K562 (cell line): Measurements from ENCODE around the gene APC. TPM values are rescaled to one million over a fixed set of nuclear protein-coding genes. Genes with fewer than 3 reads are reported as not detected.

ENCODE experiments used
- ARNT ChIP-seq, 2 experiments: fragments of 450-650 bp; IDR thresholded peaks; 2 replicates each; pipeline ENCODE4 v1.6.1; 2016; ENCODE audit warnings: mild to moderate bottlenecking in 1 of 2
- GTF2E2 ChIP-seq: fragments of 200-800 bp; sonication (Bioruptor generic); IDR thresholded peaks from 2 replicates; pipeline ENCODE4 v1.6.1; 2016; ENCODE audit warnings: missing genetic modification characterization, missing compliant biosample characterization
- HDAC2 ChIP-seq: fragments of 450-650 bp; IDR thresholded peaks from 2 replicates; pipeline ENCODE4 v1.6.1; 2016; ENCODE audit warnings: mild to moderate bottlenecking
- HDAC6 ChIP-seq: IDR thresholded peaks from 2 replicates; pipeline ENCODE4 v1.6.1; 2012; ENCODE audit warnings: low read depth, mild to moderate bottlenecking, control low read depth, inconsistent platforms, low read length, moderate library complexity
- HNRNPH1 ChIP-seq: fragments of 200-400 bp; formaldehyde crosslinking; optimal IDR thresholded peaks from 2 replicates; pipeline ENCODE3; 2017; ENCODE audit warnings: low read depth, mild to moderate bottlenecking, low read length, moderate library complexity
- HNRNPL ChIP-seq: fragments of 200-400 bp; formaldehyde crosslinking; IDR thresholded peaks from 2 replicates; pipeline ENCODE4 v1.6.1; 2017; ENCODE audit warnings: low read depth, mild to moderate bottlenecking, low read length
- PHB ChIP-seq: fragments of 250-450 bp; sonication (Bioruptor Pico); IDR thresholded peaks from 2 replicates; pipeline ENCODE4 v1.5.0; 2021
- PURB ChIP-seq: sonication (generic); formaldehyde crosslinking; IDR thresholded peaks from 2 replicates; pipeline ENCODE4 v1.9.0; 2021; ENCODE audit warnings: low read depth, mild to moderate bottlenecking, missing genetic modification reagents
- THRAP3 ChIP-seq: fragments of 450-650 bp; IDR thresholded peaks from 2 replicates; pipeline ENCODE4 v1.6.1; 2016; ENCODE audit warnings: mild to moderate bottlenecking, inconsistent platforms, borderline replicate concordance
- ZNF134 ChIP-seq: fragments of 250-450 bp; sonication (Bioruptor Pico); conservative IDR thresholded peaks from 2 replicates; pipeline ENCODE4 v1.4.0; 2020
- ZNF408 ChIP-seq: fragments of 250-450 bp; sonication (Bioruptor Pico); IDR thresholded peaks from 2 replicates; pipeline ENCODE4 v1.4.0; 2020; ENCODE audit warnings: low read depth, mild to moderate bottlenecking, moderate library complexity
- polyA plus RNA-seq, 8 experiments: library from polyadenylated mRNA; depleted of rRNA in 4 of 8; stranded (reverse) in 5 of 8; unstranded in 3 of 8; fragments of >200 nt; fragmentation: Nextera tagmentation in 2 of 8; fragmentation: Illumina TruSeq in 1 of 8; extraction: Ambion mirVana in 2 of 8; extraction: Trizol in 1 of 8; gene quantifications; 2 replicates each; pipeline versions ENCODE4 v1.2.1 to v1.2.3, GENCODE V29; 2011 to 2014; ENCODE audit warnings: inconsistent platforms in 1 of 8, missing spikeins in 1 of 8
- total RNA-seq, 7 experiments: library from RNA; depleted of rRNA in 6 of 7; stranded (reverse); fragments of >200 nt in 6 of 7; fragmentation: Illumina TruSeq in 2 of 7; extraction: Trizol in 2 of 7; gene quantifications; 2 replicates each; pipeline versions ENCODE4 v1.2.1 to v1.2.3, GENCODE V29; 2011 to 2021; ENCODE audit warnings: low replicate concordance in 1 of 7
- TF ChIP-seq, protein P1 (sequence below), 3 experiments: fragments of 200-800 bp in 1 of 3; fragments of 250-450 bp in 1 of 3; fragments of 450-650 bp in 1 of 3; sonication (Bioruptor Pico) in 1 of 3; sonication (Bioruptor generic) in 1 of 3; formaldehyde crosslinking in 1 of 3; IDR thresholded peaks; 2 replicates each; pipeline versions ENCODE4 v1.6.1 to v1.8.0; 2016 to 2022; ENCODE audit warnings: mild to moderate bottlenecking in 2 of 3, missing genetic modification characterization in 2 of 3, missing compliant biosample characterization in 1 of 3, moderate library complexity in 1 of 3
- TF ChIP-seq, protein P2 (sequence below), 2 experiments: fragments of 450-650 bp in 1 of 2; sonication (generic) in 1 of 2; formaldehyde crosslinking in 1 of 2; IDR thresholded peaks; 2 replicates each; pipeline versions ENCODE4 v1.7.1 to v1.9.0; 2016 to 2022; ENCODE audit warnings: inconsistent platforms in 1 of 2, mild to moderate bottlenecking in 1 of 2, missing genetic modification reagents in 1 of 2

APC gene
- total and polyA plus RNA-seq, 9 of the 15 experiments (the other 6 are each of a cell fraction or from before 2014, with no cell fraction given) = 5.7 to 29.5 (median 15.4) TPM

DNA sequence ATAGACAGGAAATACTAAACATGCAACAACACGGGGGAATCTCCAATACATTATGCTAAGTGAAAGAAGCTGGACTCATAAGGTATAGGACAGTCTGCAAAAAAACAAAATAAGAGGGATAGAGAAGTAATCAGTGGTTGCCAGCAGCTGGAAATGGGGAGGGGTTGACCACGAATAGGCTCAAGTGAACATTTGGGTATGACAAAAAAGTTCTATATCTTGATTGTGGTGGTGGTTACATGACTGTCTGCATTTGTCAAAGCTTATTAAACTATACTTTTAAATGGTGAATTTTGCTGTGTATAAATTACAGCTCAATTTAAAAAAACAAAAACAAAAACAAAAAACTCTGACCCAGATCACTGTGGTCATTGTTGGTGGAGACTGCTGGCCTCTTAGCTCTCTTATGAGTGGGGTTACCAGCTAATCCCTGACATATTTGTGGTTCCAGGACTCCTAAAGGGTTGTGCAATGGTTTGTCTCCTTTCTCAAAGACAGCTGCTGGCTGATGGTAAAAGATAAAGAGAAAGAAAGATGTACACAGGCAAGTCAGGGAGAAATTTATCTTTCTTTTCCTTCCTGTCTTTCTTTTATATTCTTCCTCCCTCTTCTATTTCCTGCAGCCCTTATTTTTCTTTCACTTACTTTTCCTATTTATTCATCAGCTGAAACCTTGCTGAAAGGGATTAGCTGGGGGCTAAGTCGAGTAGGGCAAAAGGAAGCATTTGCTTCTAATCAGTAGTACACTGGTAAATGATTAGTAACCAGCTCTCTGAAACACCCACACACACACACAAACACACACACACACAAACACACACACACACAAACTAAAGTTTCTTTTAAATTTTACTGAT, 42.6 kb upstream of the APC start (continued):
- TF ChIP-seq HNRNPL (no peak), ZNF134 (CRISPR knock-in tag) (no peak), ARNT (IDR thresholded peaks at IDR 0.05) (0 out of 4 replicates have a peak, but pooled peaks of 1 of the 2 experiments have one; percentile 44), ZNF408 (CRISPR knock-in tag) (no peak), HNRNPH1 (no peak), GTF2E2 (tag) (0 out of 2 replicates have a peak, but pooled peaks have one; percentile 42), PURB (CRISPR knock-in tag) (no peak), PHB (CRISPR knock-in tag) (no peak), HDAC2 (0 out of 2 replicates have a peak, but pooled peaks have one; percentile 24), THRAP3 (no peak), HDAC6 (no peak)
- TF ChIP-seq, protein P1, sequence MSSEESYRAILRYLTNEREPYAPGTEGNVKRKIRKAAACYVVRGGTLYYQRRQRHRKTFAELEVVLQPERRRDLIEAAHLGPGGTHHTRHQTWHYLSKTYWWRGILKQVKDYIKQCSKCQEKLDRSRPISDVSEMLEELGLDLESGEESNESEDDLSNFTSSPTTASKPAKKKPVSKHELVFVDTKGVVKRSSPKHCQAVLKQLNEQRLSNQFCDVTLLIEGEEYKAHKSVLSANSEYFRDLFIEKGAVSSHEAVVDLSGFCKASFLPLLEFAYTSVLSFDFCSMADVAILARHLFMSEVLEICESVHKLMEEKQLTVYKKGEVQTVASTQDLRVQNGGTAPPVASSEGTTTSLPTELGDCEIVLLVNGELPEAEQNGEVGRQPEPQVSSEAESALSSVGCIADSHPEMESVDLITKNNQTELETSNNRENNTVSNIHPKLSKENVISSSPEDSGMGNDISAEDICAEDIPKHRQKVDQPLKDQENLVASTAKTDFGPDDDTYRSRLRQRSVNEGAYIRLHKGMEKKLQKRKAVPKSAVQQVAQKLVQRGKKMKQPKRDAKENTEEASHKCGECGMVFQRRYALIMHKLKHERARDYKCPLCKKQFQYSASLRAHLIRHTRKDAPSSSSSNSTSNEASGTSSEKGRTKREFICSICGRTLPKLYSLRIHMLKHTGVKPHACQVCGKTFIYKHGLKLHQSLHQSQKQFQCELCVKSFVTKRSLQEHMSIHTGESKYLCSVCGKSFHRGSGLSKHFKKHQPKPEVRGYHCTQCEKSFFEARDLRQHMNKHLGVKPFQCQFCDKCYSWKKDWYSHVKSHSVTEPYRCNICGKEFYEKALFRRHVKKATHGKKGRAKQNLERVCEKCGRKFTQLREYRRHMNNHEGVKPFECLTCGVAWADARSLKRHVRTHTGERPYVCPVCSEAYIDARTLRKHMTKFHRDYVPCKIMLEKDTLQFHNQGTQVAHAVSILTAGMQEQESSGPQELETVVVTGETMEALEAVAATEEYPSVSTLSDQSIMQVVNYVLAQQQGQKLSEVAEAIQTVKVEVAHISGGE (CRISPR knock-in tag; IDR thresholded peaks at IDR 0.05) = peak in 1 of 3 experiments; percentile 52; a peak in 2 of 6 replicates
- TF ChIP-seq, protein P2, sequence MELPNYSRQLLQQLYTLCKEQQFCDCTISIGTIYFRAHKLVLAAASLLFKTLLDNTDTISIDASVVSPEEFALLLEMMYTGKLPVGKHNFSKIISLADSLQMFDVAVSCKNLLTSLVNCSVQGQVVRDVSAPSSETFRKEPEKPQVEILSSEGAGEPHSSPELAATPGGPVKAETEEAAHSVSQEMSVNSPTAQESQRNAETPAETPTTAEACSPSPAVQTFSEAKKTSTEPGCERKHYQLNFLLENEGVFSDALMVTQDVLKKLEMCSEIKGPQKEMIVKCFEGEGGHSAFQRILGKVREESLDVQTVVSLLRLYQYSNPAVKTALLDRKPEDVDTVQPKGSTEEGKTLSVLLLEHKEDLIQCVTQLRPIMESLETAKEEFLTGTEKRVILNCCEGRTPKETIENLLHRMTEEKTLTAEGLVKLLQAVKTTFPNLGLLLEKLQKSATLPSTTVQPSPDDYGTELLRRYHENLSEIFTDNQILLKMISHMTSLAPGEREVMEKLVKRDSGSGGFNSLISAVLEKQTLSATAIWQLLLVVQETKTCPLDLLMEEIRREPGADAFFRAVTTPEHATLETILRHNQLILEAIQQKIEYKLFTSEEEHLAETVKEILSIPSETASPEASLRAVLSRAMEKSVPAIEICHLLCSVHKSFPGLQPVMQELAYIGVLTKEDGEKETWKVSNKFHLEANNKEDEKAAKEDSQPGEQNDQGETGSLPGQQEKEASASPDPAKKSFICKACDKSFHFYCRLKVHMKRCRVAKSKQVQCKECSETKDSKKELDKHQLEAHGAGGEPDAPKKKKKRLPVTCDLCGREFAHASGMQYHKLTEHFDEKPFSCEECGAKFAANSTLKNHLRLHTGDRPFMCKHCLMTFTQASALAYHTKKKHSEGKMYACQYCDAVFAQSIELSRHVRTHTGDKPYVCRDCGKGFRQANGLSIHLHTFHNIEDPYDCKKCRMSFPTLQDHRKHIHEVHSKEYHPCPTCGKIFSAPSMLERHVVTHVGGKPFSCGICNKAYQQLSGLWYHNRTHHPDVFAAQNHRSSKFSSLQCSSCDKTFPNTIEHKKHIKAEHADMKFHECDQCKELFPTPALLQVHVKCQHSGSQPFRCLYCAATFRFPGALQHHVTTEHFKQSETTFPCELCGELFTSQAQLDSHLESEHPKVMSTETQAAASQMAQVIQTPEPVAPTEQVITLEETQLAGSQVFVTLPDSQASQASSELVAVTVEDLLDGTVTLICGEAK (IDR thresholded peaks at IDR 0.05) = peak; percentile 47; the same call in 1 of the 2 replicates
- TF ChIP-seq, protein P2 (CRISPR knock-in tag; IDR thresholded peaks at IDR 0.05) = no peak
